Fibroblast of lung (primary cell): ENCODE measurements around the gene ANO10.
"Not testable (repeated sequence)": the region's sequence is repeated elsewhere in the genome, so short reads cannot be mapped to it uniquely, and the experiment has no call there.

Experiments
- EZH2 ChIP-seq: IDR thresholded peaks from 2 replicates; pipeline ENCODE4 v1.5.1; 2012; ENCODE audit warnings: low read length, control low read depth, mild to moderate bottlenecking; ENCODE audit errors: missing control alignments
- TF ChIP-seq, protein P1 (sequence below), 2 donors: IDR thresholded peaks in 1 of 2; conservative IDR thresholded peaks in 1 of 2; 1 replicate in 1 of 2; 2 replicates in 1 of 2; pipeline ENCODE4 v1.5.1; 2011 to 2012; ENCODE audit warnings: low read length in 2 of 2, control low read depth in 1 of 2, inconsistent platforms in 1 of 2, low read depth in 1 of 2, mild to moderate bottlenecking in 1 of 2

DNA sequence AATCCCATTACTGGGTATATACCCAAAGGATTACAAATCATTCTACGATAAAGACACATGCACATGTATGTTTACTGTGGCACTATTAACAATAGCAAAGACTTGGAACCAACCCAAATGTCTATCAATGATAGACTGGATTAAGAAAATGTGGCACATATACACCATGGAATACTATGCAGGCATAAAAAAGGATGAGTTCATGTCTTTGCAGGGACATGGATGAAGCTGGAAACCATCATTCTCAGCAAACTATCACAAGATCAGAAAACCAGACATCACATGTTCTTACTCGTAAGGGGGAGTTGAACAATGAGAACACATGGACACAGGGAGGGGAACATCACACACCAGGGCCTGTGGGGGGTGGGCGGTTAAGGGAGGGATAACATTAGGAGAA lies 43.2 kb upstream of the ANO10 start:
- TF ChIP-seq, protein P1, sequence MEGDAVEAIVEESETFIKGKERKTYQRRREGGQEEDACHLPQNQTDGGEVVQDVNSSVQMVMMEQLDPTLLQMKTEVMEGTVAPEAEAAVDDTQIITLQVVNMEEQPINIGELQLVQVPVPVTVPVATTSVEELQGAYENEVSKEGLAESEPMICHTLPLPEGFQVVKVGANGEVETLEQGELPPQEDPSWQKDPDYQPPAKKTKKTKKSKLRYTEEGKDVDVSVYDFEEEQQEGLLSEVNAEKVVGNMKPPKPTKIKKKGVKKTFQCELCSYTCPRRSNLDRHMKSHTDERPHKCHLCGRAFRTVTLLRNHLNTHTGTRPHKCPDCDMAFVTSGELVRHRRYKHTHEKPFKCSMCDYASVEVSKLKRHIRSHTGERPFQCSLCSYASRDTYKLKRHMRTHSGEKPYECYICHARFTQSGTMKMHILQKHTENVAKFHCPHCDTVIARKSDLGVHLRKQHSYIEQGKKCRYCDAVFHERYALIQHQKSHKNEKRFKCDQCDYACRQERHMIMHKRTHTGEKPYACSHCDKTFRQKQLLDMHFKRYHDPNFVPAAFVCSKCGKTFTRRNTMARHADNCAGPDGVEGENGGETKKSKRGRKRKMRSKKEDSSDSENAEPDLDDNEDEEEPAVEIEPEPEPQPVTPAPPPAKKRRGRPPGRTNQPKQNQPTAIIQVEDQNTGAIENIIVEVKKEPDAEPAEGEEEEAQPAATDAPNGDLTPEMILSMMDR (conservative IDR thresholded peaks at IDR 0.05 in 1 of 2, IDR thresholded peaks at IDR 0.05 in 1 of 2; ENCODE audit: low read depth in 1 of 2, low read length in 2 of 2), result not testable (repeated sequence)
- not testable (repeated sequence) for TF ChIP-seq EZH2
